ENCODE measurements around the gene ECT2.

ECT2 gene

DNA sequence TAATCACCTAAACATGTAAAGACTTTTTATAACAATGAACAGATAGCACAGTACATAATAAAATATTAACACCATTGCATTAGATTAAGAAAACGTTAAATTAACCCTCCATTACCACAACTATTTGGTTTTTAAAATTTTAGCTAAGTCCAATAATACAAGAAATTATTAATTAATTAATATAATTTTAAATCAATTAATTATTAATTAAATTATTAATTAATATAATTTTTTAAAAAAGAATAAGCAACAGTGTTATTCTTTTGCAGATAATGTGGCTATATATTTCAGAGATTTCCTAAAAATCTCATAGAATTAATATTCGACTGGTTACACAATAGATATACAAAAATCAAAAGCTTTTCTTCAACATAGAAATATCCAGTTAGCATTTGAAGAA is 82.5 kb downstream of the ECT2 start:
- Histone ChIP-seq H3K9ac (ENCODE audit: low read depth, low read length, poor library complexity) (no peak overlapping the region), H3K36me3 (replicated peaks in 1 of 2; ENCODE audit: control insufficient read depth in 2 of 2, insufficient read depth in 2 of 2, low read length in 2 of 2) (no peaks in the 10 kb centered on the region), H2BK120ac (ENCODE audit: low read depth, low read length) (no peak overlapping the region), H3K4me2 (ENCODE audit: insufficient read depth, low read length, poor library complexity, severe bottlenecking) (no peak overlapping the region), H3K27me3 (ENCODE audit: control insufficient read depth in 3 of 3, insufficient read depth in 3 of 3, low read depth in 1 of 3, low read length in 3 of 3) (no peaks in the 10 kb centered on the region), H3K4me3 (ENCODE audit: low read length in 2 of 2) (no peak overlapping the region), H2BK5ac (ENCODE audit: low read length) (no peak overlapping the region), H3K4ac (ENCODE audit: low read length) (no peak overlapping the region), H4K8ac (ENCODE audit: low read depth, low read length) (no peak overlapping the region), H3K4me1 (ENCODE audit: control insufficient read depth in 2 of 2, insufficient read depth in 1 of 2, low read depth in 1 of 2, low read length in 2 of 2) (no peaks in the 10 kb centered on the region), H2BK15ac (ENCODE audit: low read length) (no peak overlapping the region), H3K14ac (ENCODE audit: low read length) (no peak overlapping the region), H2AFZ (ENCODE audit: low read length) (no peak overlapping the region), H2BK12ac (ENCODE audit: low read length) (no peak overlapping the region), H3K23ac (ENCODE audit: low read depth, low read length, poor library complexity) (no peak overlapping the region), H2AK5ac (ENCODE audit: low read depth, low read length) (no peak overlapping the region), H4K91ac (ENCODE audit: low read depth, low read length, poor library complexity) (no peak overlapping the region), H3K9me3 (replicated peaks in 1 of 2; ENCODE audit: control insufficient read depth in 2 of 2, insufficient read depth in 1 of 2, low read depth in 1 of 2, low read length in 2 of 2) (no peaks in the 10 kb centered on the region), H3K18ac (ENCODE audit: low read length) (no peak overlapping the region), H3K79me1 (ENCODE audit: low read depth, low read length) (no peaks in the 10 kb centered on the region), H3K27ac (replicated peaks; ENCODE audit: low read length) (no peak overlapping the region)
- no peak for DNase-seq (ENCODE audit: low spot score)
- no CpG with 5 or more reads among the region's 2 CpGs for WGBS, 2 donors (ENCODE audit: extremely low coverage in 2 of 2, insufficient read length in 2 of 2, insufficient replicate concordance in 1 of 2)

DNA sequence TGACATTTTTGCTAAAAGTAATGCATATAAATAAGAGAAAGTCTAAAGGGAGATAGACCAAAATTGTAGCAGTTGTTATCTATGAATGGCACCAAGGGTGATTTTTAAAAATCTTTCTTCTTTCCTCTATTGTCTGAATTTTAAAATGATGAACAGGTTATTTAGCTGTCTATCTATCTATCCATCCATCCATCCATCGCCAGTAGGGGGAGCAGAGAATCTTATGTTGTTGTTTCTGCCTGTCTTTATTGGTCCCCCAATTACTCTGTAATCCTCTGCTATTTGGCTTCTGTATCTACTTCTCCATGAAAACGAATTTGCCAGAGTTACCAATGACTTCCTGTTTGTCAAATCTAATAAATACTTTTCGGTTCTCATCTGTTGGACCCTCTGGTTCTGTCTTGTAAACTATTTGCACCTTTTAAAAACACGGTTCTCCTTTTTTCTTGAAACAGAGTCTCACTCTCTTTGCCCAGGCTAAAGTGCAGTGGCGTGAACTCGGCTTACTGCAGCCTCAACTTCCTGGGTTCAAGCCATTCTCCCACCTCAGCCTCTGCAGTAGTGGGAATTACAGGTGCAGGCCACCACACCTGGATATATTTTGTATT is 86.0 kb downstream of the ECT2 start:
- no peak overlapping the region for H2BK12ac ChIP-seq (ENCODE audit: low read length)
- H3K79me1 ChIP-seq (ENCODE audit: low read depth, low read length): no peaks in the 10 kb centered on the region
- no peak overlapping the region for H4K8ac ChIP-seq (ENCODE audit: low read depth, low read length)
- no peak overlapping the region for H2BK15ac ChIP-seq (ENCODE audit: low read length)
- H3K27me3 ChIP-seq (ENCODE audit: control insufficient read depth in 3 of 3, insufficient read depth in 3 of 3, low read depth in 1 of 3, low read length in 3 of 3): no peaks in the 10 kb centered on the region
- H3K9me3 ChIP-seq (replicated peaks in 1 of 2; ENCODE audit: control insufficient read depth in 2 of 2, insufficient read depth in 1 of 2, low read depth in 1 of 2, low read length in 2 of 2): no peaks in the 10 kb centered on the region
- H3K14ac ChIP-seq (ENCODE audit: low read length): no peak overlapping the region
- no CpG with 5 or more reads among the region's 6 CpGs for WGBS, 2 donors (ENCODE audit: extremely low coverage in 2 of 2, insufficient read length in 2 of 2, insufficient replicate concordance in 1 of 2)
- H3K36me3 ChIP-seq (replicated peaks in 1 of 2; ENCODE audit: control insufficient read depth in 2 of 2, insufficient read depth in 2 of 2, low read length in 2 of 2): no peaks in the 10 kb centered on the region
- no peak overlapping the region for H3K4me2 ChIP-seq (ENCODE audit: insufficient read depth, low read length, poor library complexity, severe bottlenecking)
- no peak overlapping the region for H2BK5ac ChIP-seq (ENCODE audit: low read length)
- no peak overlapping the region for H3K4me3 ChIP-seq (ENCODE audit: low read length in 2 of 2)
- no peak overlapping the region for H3K27ac ChIP-seq (replicated peaks; ENCODE audit: low read length)
- peak overlapping the region; percentile 60 for H2AFZ ChIP-seq (ENCODE audit: low read length)
- DNase-seq (ENCODE audit: low spot score): peak; percentile 49
- H2AK5ac ChIP-seq (ENCODE audit: low read depth, low read length): no peak overlapping the region
- H3K4me1 ChIP-seq (ENCODE audit: control insufficient read depth in 2 of 2, insufficient read depth in 1 of 2, low read depth in 1 of 2, low read length in 2 of 2): peaks cover 0 to 2% of the 10 kb centered on the region in 2 donors
- H3K23ac ChIP-seq (ENCODE audit: low read depth, low read length, poor library complexity): no peak overlapping the region
- H3K18ac ChIP-seq (ENCODE audit: low read length): no peak overlapping the region
- H3K4ac ChIP-seq (ENCODE audit: low read length): no peak overlapping the region
- no peak overlapping the region for H3K9ac ChIP-seq (ENCODE audit: low read depth, low read length, poor library complexity)
- H4K91ac ChIP-seq (ENCODE audit: low read depth, low read length, poor library complexity): no peak overlapping the region
- H2BK120ac ChIP-seq (ENCODE audit: low read depth, low read length): no peak overlapping the region

DNA sequence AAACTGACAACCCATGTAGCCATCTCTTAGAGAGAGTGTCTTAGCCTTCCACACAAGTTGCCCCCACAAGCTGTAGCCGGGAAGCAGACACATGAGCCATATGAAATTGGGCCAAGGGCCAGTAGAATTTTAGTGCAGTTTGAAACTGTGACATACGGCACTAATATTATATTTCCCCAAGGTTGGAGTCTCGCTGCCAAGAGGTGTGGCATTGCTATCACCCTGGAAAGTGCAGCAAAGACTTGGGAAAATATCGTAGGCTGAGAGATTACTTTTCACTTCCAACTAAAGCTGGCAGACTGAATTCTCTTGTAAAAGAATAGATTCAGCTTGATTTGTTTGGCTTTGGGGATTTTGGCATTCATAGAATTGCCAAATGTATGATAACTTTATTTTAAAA is 89.2 kb downstream of the ECT2 start:
- no peak overlapping the region for H2BK12ac ChIP-seq (ENCODE audit: low read length)
- H4K8ac ChIP-seq (ENCODE audit: low read depth, low read length): no peak overlapping the region
- no peak overlapping the region for H3K27ac ChIP-seq (replicated peaks; ENCODE audit: low read length)
- no peak overlapping the region for H3K18ac ChIP-seq (ENCODE audit: low read length)
- H3K79me1 ChIP-seq (ENCODE audit: low read depth, low read length): no peaks in the 10 kb centered on the region
- no CpG with 5 or more reads among the region's 4 CpGs for WGBS, 2 donors (ENCODE audit: extremely low coverage in 2 of 2, insufficient read length in 2 of 2, insufficient replicate concordance in 1 of 2)
- H3K4me2 ChIP-seq (ENCODE audit: insufficient read depth, low read length, poor library complexity, severe bottlenecking): no peak overlapping the region
- H3K4me1 ChIP-seq (ENCODE audit: control insufficient read depth in 2 of 2, insufficient read depth in 1 of 2, low read depth in 1 of 2, low read length in 2 of 2): peaks cover 0 to 2% of the 10 kb centered on the region in 2 donors
- H3K4ac ChIP-seq (ENCODE audit: low read length): no peak overlapping the region
- no peak overlapping the region for H4K91ac ChIP-seq (ENCODE audit: low read depth, low read length, poor library complexity)
- H3K36me3 ChIP-seq (replicated peaks in 1 of 2; ENCODE audit: control insufficient read depth in 2 of 2, insufficient read depth in 2 of 2, low read length in 2 of 2): no peaks in the 10 kb centered on the region
- no peak overlapping the region for H2BK15ac ChIP-seq (ENCODE audit: low read length)
- no peaks in the 10 kb centered on the region for H3K27me3 ChIP-seq (ENCODE audit: control insufficient read depth in 3 of 3, insufficient read depth in 3 of 3, low read depth in 1 of 3, low read length in 3 of 3)
- no peak overlapping the region for H3K9ac ChIP-seq (ENCODE audit: low read depth, low read length, poor library complexity)
- no peak overlapping the region for H2AFZ ChIP-seq (ENCODE audit: low read length)
- no peak overlapping the region for H2BK5ac ChIP-seq (ENCODE audit: low read length)
- H3K9me3 ChIP-seq (replicated peaks in 1 of 2; ENCODE audit: control insufficient read depth in 2 of 2, insufficient read depth in 1 of 2, low read depth in 1 of 2, low read length in 2 of 2): no peaks in the 10 kb centered on the region
- H3K23ac ChIP-seq (ENCODE audit: low read depth, low read length, poor library complexity): no peak overlapping the region
- H2AK5ac ChIP-seq (ENCODE audit: low read depth, low read length): no peak overlapping the region
- H3K14ac ChIP-seq (ENCODE audit: low read length): no peak overlapping the region
- H3K4me3 ChIP-seq (ENCODE audit: low read length in 2 of 2): no peak overlapping the region
- no peak overlapping the region for H2BK120ac ChIP-seq (ENCODE audit: low read depth, low read length)
- no peak for DNase-seq (ENCODE audit: low spot score)

DNA sequence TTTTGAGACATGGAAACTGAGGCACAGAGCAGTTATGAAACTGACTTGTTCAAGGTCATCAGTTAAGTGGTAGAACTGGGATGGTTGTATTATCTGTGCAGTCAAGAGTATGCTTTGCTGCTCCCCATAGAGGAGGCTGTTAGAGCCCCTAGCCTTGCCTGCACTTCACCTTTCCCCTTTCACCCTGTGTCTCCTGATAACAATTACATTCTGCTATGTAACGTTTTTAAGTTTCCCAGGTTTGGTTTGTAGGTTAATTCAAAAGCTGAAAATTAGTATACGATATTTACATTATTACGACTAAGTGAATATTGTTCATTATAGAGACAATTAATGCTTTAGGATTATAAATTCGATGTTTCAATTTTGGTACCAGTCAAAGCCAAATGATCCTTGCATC is 89.9 kb downstream of the ECT2 start:
- no peak overlapping the region for H3K18ac ChIP-seq (ENCODE audit: low read length)
- no peak overlapping the region for H3K4me2 ChIP-seq (ENCODE audit: insufficient read depth, low read length, poor library complexity, severe bottlenecking)
- H3K4me1 ChIP-seq (ENCODE audit: control insufficient read depth in 2 of 2, insufficient read depth in 1 of 2, low read depth in 1 of 2, low read length in 2 of 2): peaks cover 0 to 2% of the 10 kb centered on the region in 2 donors
- H3K36me3 ChIP-seq (replicated peaks in 1 of 2; ENCODE audit: control insufficient read depth in 2 of 2, insufficient read depth in 2 of 2, low read length in 2 of 2): no peaks in the 10 kb centered on the region
- no peak overlapping the region for H3K9ac ChIP-seq (ENCODE audit: low read depth, low read length, poor library complexity)
- no peak overlapping the region for H2BK12ac ChIP-seq (ENCODE audit: low read length)
- DNase-seq (ENCODE audit: low spot score): no peak
- no peaks in the 10 kb centered on the region for H3K27me3 ChIP-seq (ENCODE audit: control insufficient read depth in 3 of 3, insufficient read depth in 3 of 3, low read depth in 1 of 3, low read length in 3 of 3)
- no peak overlapping the region for H2AK5ac ChIP-seq (ENCODE audit: low read depth, low read length)
- no peak overlapping the region for H2AFZ ChIP-seq (ENCODE audit: low read length)
- no CpG with 5 or more reads among the region's 4 CpGs for WGBS, 2 donors (ENCODE audit: extremely low coverage in 2 of 2, insufficient read length in 2 of 2, insufficient replicate concordance in 1 of 2)
- H2BK120ac ChIP-seq (ENCODE audit: low read depth, low read length): no peak overlapping the region
- H3K79me1 ChIP-seq (ENCODE audit: low read depth, low read length): no peaks in the 10 kb centered on the region
- H3K4me3 ChIP-seq (ENCODE audit: low read length in 2 of 2): no peak overlapping the region
- no peak overlapping the region for H4K8ac ChIP-seq (ENCODE audit: low read depth, low read length)
- no peak overlapping the region for H2BK5ac ChIP-seq (ENCODE audit: low read length)
- no peak overlapping the region for H3K23ac ChIP-seq (ENCODE audit: low read depth, low read length, poor library complexity)
- H3K9me3 ChIP-seq (replicated peaks in 1 of 2; ENCODE audit: control insufficient read depth in 2 of 2, insufficient read depth in 1 of 2, low read depth in 1 of 2, low read length in 2 of 2): no peaks in the 10 kb centered on the region
- H3K27ac ChIP-seq (replicated peaks; ENCODE audit: low read length): no peak overlapping the region
- H4K91ac ChIP-seq (ENCODE audit: low read depth, low read length, poor library complexity): no peak overlapping the region
- H2BK15ac ChIP-seq (ENCODE audit: low read length): no peak overlapping the region
- no peak overlapping the region for H3K4ac ChIP-seq (ENCODE audit: low read length)
- no peak overlapping the region for H3K14ac ChIP-seq (ENCODE audit: low read length)

Data from neuronal stem cell (in vitro differentiated cells).